22Rv1 (cell line): ENCODE results near the gene CFAP161.

Experiments
- H3K27ac ChIP-seq: fragments of 450-650 bp; 2 replicates; pipeline ENCODE4 v1.5.1; 2017
- ZFX ChIP-seq: fragments of 450-650 bp; IDR thresholded peaks from 2 replicates; pipeline ENCODE4 v1.6.1; 2017; ENCODE audit warnings: antibody characterized with exemption, borderline replicate concordance
- TF ChIP-seq, protein P1 (sequence below): fragments of 450-650 bp; IDR thresholded peaks from 2 replicates; pipeline ENCODE4 v1.5.1; 2017; ENCODE audit warnings: mild to moderate bottlenecking

Gene CFAP161

GRCh38 chr15:81160312-81161159, 26.5 kb downstream of the CFAP161 start:
- no peak for TF ChIP-seq ZFX
- TF ChIP-seq, protein P1, sequence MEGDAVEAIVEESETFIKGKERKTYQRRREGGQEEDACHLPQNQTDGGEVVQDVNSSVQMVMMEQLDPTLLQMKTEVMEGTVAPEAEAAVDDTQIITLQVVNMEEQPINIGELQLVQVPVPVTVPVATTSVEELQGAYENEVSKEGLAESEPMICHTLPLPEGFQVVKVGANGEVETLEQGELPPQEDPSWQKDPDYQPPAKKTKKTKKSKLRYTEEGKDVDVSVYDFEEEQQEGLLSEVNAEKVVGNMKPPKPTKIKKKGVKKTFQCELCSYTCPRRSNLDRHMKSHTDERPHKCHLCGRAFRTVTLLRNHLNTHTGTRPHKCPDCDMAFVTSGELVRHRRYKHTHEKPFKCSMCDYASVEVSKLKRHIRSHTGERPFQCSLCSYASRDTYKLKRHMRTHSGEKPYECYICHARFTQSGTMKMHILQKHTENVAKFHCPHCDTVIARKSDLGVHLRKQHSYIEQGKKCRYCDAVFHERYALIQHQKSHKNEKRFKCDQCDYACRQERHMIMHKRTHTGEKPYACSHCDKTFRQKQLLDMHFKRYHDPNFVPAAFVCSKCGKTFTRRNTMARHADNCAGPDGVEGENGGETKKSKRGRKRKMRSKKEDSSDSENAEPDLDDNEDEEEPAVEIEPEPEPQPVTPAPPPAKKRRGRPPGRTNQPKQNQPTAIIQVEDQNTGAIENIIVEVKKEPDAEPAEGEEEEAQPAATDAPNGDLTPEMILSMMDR = no peak
- H3K27ac ChIP-seq = no peak overlapping the region

DNA sequence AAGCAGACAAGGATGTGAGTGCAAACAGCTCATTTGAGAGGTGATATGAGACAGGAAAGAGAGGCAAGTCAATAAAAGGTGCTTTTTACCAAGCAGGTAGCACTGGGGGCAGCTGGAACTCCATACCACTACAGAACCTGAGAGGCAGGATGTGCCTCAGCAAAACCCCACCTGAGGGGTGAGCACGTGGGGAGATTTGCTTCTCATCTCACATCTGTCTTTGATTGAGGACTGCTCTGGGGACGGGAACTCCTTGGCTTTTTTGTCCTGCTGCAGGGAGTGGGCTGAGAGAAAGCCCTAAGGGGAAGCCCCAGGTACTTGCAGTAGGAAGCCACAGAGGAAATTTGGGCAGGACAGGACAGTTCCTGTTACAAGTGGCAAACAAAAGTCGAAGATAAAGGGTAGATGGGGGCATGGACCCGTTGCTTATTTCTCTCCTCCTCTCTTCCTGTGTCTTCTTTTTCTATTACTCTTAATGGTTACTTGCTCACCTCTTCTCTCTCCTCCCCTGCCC, 27.1 kb downstream of the CFAP161 start:
- TF ChIP-seq ZFX = no peak
- TF ChIP-seq, protein P1 = no peak

GRCh38 chr15:81161851-81162250, 27.8 kb downstream of the CFAP161 start:
- no peak overlapping the region for H3K27ac ChIP-seq
- TF ChIP-seq, protein P1 = no peak
- no peak for TF ChIP-seq ZFX

More for the DNA sequence above, 27.1 kb downstream of the CFAP161 start:
- no peak overlapping the region for H3K27ac ChIP-seq

GRCh38 chr15:81163961-81164800, 30.1 kb downstream of the CFAP161 start:
- TF ChIP-seq, protein P1 = no peak
- no peak for TF ChIP-seq ZFX
- no peak overlapping the region for H3K27ac ChIP-seq

- TF ChIP-seq, protein P1 = no peak
- no peak for TF ChIP-seq ZFX
- no peak overlapping the region for H3K27ac ChIP-seq
Measured at GRCh38 chr15:81165535-81165934, 31.5 kb downstream of the CFAP161 start.

GRCh38 chr15:81166636-81167305, 32.7 kb downstream of the CFAP161 start:
- TF ChIP-seq, protein P1 = no peak
- H3K27ac ChIP-seq = no peak overlapping the region
